22Rv1 (cell line): Measurements from ENCODE around the gene FREY1.
A peak's percentile ranks its signal among the peaks of the same experiment; 100 is the strongest.

ENCODE experiments used
- H3K27ac ChIP-seq: fragments of 450-650 bp; 2 replicates; pipeline ENCODE4 v1.5.1; 2017
- CTCF ChIP-seq: fragments of 450-650 bp; IDR thresholded peaks from 2 replicates; pipeline ENCODE4 v1.5.1; 2017; ENCODE audit warnings: mild to moderate bottlenecking
- ZFX ChIP-seq: fragments of 450-650 bp; IDR thresholded peaks from 2 replicates; pipeline ENCODE4 v1.6.1; 2017; ENCODE audit warnings: antibody characterized with exemption, borderline replicate concordance

Gene FREY1

GRCh38 chr11:45872651-45873356, 34.3 kb downstream of the FREY1 start:
- TF ChIP-seq CTCF, result peak; percentile 75
- no peak for TF ChIP-seq ZFX
- no peak overlapping the region for H3K27ac ChIP-seq

GRCh38 chr11:45871638-45872037, 35.4 kb downstream of the FREY1 start:
- no peak for TF ChIP-seq CTCF
- no peak overlapping the region for H3K27ac ChIP-seq

- H3K27ac ChIP-seq, result no peak overlapping the region
- TF ChIP-seq CTCF, result no peak
- TF ChIP-seq ZFX, result no peak
Measured at GRCh38 chr11:45870706-45871105, 36.4 kb downstream of the FREY1 start.

- TF ChIP-seq ZFX (no peak), CTCF (no peak)
- H3K27ac ChIP-seq, result no peak overlapping the region
Measured at GRCh38 chr11:45869551-45869950, 37.5 kb downstream of the FREY1 start.

- TF ChIP-seq ZFX (no peak), CTCF (no peak)
- H3K27ac ChIP-seq, result no peak overlapping the region
Measured at GRCh38 chr11:45864041-45864440, 43.0 kb downstream of the FREY1 start.

- no peak overlapping the region for H3K27ac ChIP-seq
Measured at GRCh38 chr11:45860764-45861510, 46.1 kb downstream of the FREY1 start.

More at GRCh38 chr11:45860764-45861510, 46.1 kb downstream of the FREY1 start:
- no peak for TF ChIP-seq ZFX
- TF ChIP-seq CTCF, result no peak
